Hippocampal formation (tissue), 2 donors: ENCODE data around the gene RUNX1.

Experiments used
- DNase-seq, 2 donors: peaks; one replicate each; lab custom pipeline; 2025; lab: John Stamatoyannopoulos, UW

The RUNX1 gene

DNA sequence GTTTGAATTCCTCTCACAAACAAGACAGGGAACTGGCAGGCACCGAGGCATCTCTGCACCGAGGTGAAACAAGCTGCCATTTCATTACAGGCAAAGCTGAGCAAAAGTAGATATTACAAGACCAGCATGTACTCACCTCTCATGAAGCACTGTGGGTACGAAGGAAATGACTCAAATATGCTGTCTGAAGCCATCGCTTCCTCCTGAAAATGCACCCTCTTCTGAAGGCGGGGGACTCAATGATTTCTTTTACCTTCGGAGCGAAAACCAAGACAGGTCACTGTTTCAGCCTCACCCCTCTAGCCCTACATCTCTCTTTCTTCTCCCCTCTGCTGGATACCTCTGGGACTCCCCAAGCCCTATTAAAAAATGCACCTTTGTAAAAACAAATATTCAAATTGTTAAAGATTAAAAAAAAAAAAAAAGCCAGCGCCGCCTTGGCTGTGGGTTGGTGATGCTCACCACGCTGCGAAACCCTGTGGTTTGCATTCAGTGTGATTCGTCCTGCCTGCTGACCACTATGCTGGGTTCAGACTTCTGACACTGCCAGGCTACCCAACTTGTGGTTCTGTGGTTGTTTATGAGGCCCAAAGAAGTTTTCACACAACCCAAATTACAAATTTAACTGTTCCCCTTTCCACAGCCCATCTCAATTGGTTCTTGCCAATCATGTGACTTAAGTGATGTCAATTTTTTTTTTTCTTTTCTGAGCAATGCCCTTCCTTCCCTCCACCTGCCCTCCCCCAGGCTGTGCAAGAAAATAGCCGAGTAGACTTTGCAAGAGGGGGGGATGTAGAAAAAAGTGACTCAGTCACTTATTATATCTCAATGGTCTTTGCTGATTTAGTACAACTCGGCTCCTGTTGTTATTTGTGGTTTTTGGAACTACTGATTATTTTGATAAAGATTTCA, at the start of gene RUNX1:
Gene RUNX1, minus strand, starts transcription at position 597 of the 912 bp plus-strand sequence.
- DNase-seq: peak in 1 of 2 donors; percentile 13

GRCh38 chr21:35097525-35097924, 48.4 kb upstream of the RUNX1 start:
- DNase-seq: no peak

GRCh38 chr21:35096959-35097358, 47.9 kb upstream of the RUNX1 start:
- DNase-seq: no peak

DNA sequence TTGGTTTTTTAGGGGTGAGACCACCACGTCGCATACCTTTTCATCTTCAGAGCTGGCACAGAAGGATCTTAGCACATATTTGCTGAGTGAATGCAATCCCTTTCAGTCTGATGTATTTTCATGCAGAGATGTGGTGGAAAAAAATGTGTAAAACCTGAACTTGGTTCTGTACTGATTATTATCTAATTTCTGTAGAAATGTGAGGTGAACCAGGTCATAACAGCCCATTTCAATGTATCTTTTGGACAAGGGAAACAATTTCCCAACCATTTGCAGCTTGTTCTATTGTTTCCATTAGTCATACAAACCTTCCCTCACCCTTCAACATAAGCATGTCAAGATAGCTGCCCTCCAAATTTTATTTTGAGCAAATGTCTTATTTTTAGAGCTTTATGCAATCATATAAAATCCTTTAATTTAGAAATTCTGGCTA, 46.8 kb upstream of the RUNX1 start:
- DNase-seq: no peak

DNA sequence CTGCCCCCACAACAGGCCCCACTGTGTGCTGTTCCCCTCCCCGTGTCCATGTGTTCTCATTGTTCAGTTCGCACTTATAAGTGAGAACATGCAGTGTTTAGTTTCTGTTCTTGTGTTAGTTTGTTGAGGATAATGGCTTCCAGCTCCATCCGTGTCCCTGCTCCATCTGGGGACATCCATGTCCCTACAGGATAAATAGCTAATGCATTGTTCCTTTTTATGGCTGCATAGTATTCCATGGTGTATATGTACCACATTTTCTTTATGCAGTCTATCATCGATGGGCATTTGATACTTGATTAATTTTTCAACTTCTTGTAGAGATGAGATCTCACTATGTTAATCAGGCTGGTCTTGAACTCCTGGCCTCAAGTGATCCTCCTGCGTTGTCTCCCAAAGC, 44.4 kb upstream of the RUNX1 start:
- DNase-seq: no peak

- no peak for DNase-seq
These were observed 42.4 kb upstream of the RUNX1 start for GRCh38 chr21:35091496-35091895.

DNA sequence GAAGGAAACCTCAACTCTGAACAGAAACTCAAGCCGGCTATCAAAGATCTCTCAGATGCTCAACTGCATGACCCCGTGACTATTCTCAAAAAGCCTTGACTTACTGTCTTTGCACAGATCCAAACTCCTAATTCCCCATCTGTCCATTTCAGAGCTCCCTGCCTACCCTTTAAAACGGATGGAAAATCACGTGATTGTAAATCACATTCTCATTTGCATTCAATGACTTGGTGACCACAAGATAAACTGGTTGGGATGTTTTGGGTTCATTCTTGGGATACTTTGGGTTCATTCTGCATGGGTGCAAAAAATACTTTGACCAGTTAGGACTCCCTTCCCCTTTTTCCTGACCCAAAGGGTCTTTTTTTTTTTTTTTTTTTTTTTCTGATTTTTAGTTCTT, 41.3 kb upstream of the RUNX1 start:
- DNase-seq: no peak

DNA sequence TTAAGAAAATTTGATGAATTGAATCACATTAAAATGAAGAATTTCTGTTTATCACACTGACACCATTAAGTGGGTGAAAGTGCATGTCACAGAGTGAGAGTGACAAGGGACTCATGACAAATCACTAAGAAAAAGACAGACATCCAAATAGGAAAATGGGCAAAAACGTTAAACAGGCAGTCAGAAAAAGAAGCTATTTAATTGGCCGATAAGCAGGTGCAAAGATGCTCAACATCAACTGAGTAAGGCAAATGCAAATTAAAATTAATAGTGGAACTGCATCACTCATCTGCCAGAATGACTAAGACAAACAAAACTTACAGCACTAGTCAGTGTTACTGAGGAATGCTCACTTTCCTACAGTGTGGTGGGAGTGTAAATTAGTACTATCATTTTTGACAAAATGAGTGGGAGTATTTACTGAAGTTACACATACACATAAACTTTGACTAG, 39.2 kb upstream of the RUNX1 start:
- no peak for DNase-seq

GRCh38 chr21:35086357-35086756, 37.3 kb upstream of the RUNX1 start:
- DNase-seq: no peak

DNA sequence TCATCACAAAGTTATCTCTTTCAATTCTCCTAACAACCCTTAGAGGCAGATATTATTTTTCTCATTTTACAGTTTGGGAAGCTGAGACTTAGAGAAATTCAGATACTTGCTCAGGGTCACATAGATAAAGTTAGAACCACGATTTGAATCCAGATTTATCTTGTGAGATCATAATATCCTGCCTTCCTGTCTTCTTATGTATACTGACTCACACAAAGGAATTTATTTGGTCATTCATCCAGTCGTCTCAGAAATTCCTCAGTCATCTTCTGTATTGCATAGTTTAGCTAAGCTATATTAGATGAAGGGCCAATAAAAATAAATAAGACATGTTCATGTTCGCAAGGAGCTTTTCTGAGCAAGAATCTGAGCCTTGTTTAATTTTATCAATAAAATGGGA, 35.8 kb upstream of the RUNX1 start:
- no peak for DNase-seq

- no peak for DNase-seq
These were observed 34.1 kb upstream of the RUNX1 start for GRCh38 chr21:35083246-35083645.

DNA sequence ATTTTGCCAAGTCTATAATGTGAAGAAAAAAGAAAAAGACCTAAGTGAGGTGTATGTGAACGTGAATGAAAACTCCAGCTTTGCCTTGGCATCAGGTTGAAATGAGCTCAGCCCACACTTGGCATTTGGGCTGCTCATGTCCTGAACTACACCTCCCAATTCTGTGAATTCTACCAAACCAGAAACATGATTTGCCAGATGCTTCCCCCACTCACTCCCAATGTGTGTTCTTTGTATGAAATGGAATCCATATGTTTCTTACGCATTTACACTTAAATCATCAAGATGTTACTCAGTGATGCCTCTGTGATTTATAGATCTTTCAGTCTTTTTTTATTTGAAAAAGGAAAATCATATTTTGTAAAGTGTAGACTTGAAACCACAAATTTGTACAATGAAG, 32.8 kb upstream of the RUNX1 start:
- no peak for DNase-seq

DNA sequence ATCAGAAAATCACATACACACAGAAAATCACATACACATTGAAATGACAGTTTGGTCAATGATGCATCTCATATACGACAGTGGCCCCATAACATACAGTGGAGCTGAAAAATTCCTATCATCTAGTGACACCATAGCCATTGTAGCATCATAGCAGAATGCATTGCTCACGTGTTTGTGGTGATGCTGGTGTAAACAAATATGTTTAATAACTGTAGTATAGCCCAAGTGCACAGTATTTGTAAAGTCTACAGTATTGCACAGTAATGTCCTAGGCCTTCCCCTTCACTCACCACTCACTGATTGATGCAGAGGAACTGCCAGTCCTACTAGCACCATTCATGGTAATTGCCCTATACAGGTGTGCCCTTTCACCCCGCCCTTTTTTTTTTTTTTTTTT, 30.1 kb upstream of the RUNX1 start:
- no peak for DNase-seq

DNA sequence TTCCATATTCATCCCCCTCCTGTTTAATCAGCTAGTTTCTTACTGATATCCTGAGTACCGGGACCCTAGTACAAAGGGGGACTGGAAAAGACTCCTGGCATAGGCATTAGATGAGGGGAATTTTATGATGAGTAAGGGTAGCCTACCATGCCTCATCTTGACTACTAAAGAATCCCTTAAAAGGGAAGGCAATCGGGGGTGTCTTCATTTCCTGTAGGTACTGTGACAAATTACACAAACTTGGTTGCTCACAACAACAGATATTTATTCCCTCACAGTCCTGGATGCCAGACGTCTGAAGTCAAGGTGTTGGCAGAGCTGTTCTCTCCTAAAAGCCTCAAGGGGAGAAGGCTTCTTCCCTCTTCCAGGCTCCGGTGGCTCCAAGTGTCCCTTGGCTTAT, 28.9 kb upstream of the RUNX1 start:
- no peak for DNase-seq

DNA sequence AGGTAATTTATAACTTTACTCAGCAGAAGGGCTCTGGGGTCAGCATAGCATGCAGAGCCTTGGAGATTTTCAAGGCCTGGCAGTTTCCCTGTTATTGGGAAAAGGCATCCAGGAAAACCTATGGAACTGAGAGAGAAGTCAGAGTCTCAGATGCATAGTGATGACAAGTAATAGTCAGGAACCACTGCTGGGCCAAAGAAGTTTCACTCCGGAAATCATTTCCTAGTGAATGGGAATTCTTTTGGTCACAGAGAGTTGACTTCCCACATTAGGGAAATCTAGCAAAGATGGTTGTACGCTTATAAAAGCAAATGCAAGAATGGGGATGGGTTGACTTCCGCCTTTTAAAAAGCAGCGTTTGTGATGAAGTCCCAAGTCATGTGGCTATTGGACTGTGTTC, 28.4 kb upstream of the RUNX1 start:
- no peak for DNase-seq

DNA sequence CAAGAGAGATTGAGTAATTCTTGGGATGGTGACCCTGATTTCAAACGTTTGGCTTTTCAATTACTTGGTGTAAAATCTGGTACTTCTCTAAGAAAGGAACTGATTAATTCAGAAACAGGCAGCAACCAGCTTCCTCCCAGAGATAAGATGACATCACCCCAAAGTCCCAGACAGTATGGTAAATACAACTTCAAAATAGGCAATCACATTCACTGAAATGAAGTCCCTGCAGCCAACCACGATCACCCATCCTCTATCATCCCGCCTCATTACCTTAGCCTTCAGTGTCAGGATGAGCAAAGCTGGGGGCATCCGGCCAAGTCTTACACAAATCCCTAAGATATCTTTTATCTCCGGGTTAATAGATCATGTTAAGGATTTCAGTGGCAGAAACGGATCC, 26.4 kb upstream of the RUNX1 start:
- DNase-seq: no peak

DNA sequence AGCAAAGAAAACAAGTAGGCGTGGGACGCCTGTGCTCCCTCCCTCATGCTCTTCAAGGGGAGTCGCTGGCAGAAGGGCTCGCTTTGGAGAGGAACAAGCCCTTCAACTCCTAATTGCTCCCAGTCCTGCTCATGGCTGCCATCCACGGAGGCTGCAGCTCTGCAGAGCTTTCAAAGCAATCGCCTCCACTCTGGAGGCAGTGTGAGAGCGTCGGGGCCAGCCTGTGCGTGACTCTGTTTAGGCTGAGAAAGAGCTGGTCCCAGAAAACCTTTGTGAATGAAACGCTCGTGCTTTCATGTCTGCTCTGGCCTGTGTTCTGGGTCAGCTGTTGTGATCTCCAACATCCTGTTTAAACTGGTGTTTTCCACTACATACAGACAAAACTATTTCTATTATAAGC, 23.9 kb upstream of the RUNX1 start:
- DNase-seq: no peak

DNA sequence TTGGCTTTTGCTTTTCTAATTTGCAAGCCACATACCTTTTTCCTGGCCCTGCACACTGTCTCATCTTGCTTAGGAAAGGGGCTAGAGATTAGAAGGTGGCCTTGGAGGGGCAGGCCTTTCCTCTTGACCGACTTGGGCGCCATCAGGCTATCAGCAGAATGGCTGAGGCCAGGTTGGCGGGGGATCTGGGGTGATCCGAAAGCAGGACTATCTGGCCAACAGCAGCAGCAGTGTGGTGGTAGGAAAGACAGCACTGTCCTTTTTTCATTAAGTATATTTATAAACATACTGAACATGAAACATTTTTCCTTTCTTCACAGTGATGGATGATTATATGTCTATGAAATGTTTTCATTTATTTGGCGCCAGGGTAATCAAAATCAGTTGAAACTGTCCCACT, 23.5 kb upstream of the RUNX1 start:
- no peak for DNase-seq

GRCh38 chr21:35071347-35071746, 22.2 kb upstream of the RUNX1 start:
- no peak for DNase-seq

DNA sequence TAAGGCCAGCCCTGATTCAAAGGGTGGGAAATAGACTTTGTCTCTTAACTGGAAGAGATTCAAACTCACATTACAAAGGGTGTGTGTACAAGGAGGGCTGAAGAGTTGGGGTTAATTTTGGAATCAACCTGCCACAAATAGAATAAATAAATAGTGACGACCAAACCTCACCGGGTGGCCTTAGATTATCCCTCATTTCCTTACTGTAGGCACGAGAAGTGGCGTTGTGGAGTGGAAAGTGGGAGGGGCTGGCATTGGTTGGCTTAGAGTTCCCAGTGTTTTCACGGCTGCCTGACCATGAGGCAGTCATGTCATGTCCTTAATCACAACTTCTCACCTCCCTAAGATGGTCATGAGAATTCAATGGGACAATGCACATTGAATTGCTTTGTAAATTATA, 21.3 kb upstream of the RUNX1 start:
- no peak for DNase-seq

DNA sequence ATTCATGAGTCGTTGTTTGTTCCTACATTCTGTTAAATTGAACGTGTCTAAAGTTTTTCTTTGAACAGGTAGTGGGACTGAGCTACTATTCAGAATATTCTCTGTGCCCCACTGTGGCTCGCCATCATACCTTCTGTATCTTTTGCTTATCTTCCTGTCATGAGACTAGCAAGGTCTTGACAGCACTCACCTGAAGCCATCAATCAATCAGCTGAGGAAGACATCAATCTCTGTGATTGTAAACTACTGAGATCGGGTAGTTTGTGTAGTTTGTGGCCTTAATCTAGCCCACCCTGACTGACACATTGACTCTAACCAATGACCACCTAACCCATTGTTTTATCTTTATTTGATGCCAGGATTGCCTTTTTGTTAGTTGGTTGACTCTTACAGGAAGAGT, 17.7 kb upstream of the RUNX1 start:
- no peak for DNase-seq

GRCh38 chr21:35063428-35064172, 14.5 kb upstream of the RUNX1 start:
- no peak for DNase-seq

DNA sequence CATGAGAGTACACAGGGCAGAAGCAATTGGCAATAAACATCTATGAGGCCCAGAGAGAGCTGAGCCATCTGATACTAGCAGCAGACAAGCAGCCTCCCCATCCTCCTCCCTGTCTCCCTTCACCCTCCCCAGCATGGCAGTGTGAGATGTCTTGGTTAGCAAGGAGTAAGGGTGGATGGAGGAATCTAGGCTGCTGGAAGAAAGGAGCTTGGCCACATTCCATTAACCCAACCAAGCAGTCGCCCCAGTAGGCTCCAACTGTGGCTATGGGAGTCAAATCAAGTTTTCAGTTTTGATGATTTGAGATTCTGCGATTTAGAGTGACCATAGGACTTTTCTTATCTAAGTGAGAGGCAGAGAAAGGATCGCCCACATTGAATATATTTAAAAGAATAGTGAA, 12.9 kb upstream of the RUNX1 start:
- no peak for DNase-seq
